ENCODE data around the gene RCN2. TPM values are rescaled to one million over a fixed set of nuclear protein-coding genes. Genes with fewer than 3 reads are reported as not detected.

Gene RCN2
- total and polyA plus RNA-seq, 2 of the 8 experiments (the other 6 are each of a cell fraction or from before 2014, with no cell fraction given), result 65.6 to 137 TPM

DNA sequence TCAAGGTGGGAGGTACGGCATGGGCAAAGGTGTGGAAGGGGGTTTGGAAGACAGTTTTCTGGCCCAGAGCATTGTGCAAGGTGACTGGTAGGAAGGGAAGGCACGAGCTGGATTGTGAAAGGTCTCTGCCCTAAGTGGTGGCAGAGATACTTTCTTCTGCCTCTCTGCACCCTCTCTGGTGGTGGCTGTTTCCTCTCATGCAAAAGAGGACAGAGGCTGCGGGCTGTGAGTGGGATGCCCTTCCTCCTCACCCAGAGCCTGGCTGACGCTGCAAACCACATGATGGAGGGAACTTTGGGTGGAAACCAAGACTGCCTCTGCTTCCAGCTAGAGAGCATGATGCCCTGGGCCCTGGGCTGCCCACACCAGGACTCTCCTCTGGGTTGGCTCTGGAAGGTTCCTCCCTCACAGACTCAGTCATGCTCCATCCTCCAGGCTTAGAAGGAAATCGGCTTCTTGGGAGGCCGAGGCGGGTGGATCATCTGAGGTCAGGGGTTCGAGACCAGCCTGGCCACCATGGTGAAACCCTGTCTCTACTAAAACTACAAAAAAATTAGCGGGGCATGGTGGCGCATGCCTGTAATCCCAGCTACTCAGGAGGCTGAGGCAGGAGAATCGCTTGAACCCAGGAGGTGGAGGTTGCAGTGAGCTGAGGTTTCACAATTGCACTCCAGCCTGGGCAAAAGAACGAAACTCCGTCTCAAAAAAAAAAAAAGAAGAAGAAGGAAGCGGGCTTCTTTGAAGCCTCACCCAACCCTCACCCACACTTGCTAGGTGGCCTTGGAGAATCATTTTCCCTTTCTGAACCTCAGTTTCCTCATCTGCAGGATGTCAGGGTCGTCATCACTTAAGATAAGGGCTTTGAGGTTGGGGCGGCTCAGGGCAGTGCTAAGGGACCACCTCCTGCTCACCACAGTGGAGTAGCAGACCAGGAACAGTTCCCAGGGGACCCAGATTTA lies 71.7 kb downstream of the RCN2 start:
- no peak overlapping the region for H3K4me2 ChIP-seq (ENCODE audit: insufficient read depth in 1 of 2, low read depth in 2 of 2, low read length in 2 of 2)
- no peak overlapping the region for H3K4me3 ChIP-seq (ENCODE audit: extremely low read depth in 1 of 4, insufficient read depth in 2 of 4, low read depth in 3 of 4, low read length in 4 of 4)
- H2BK12ac ChIP-seq (ENCODE audit: low read depth, low read length), result no peak overlapping the region
- H3K56ac ChIP-seq (replicated peaks; ENCODE audit: insufficient read length, low read depth, low read length), result no peak overlapping the region
- no peak overlapping the region for H4K5ac ChIP-seq (ENCODE audit: insufficient read length, low read depth, low read length)
- no peak overlapping the region for H2BK15ac ChIP-seq (ENCODE audit: low read length)
- no peaks in the 10 kb centered on the region for H3K9me3 ChIP-seq (ENCODE audit: insufficient read depth in 2 of 2, low read depth in 1 of 2, low read length in 1 of 2)
- H4K8ac ChIP-seq (ENCODE audit: extremely low read depth, insufficient read depth, low read length), result no peak overlapping the region
- H2AK5ac ChIP-seq (ENCODE audit: low read depth, low read length), result no peak overlapping the region
- H3K23me2 ChIP-seq (ENCODE audit: low read depth, low read length), result no peaks in the 10 kb centered on the region
- peak overlapping the region; percentile 32; the same call in 1 of the 2 replicates for H3K18ac ChIP-seq (ENCODE audit: extremely low read depth, low read length)
- H3K14ac ChIP-seq (ENCODE audit: insufficient read length), result no peak overlapping the region
- H3K27me3 ChIP-seq (replicated peaks in 1 of 4; ENCODE audit: control insufficient read depth in 3 of 4, extremely low read depth in 1 of 4, insufficient read depth in 3 of 4, low read length in 3 of 4), result peaks cover 0 to 3% (median 0%) of the 10 kb centered on the region in 4 experiments; a peak in 2 of 7 replicates
- no peaks in the 10 kb centered on the region for H3K36me3 ChIP-seq (ENCODE audit: control insufficient read depth in 2 of 4, insufficient read depth in 4 of 4, low read length in 3 of 4)
- POLR2A ChIA-PET (ENCODE audit: partially characterized antibody), result no interaction called here
- no peak overlapping the region for H2AFZ ChIP-seq (ENCODE audit: low read length)
- CTCF ChIA-PET (ENCODE audit: partially characterized antibody), result interaction anchor here (1.7 kb wide), 1 partner anchor 32 kb away, joined by 4 read pairs; no protein-coding TSS in a partner anchor
- H3K23ac ChIP-seq (ENCODE audit: insufficient read length), result no peak overlapping the region
- H2BK120ac ChIP-seq (replicated peaks; ENCODE audit: low read depth, low read length), result no peak overlapping the region
- H2BK5ac ChIP-seq (ENCODE audit: low read depth, low read length), result no peak overlapping the region
- H3K79me2 ChIP-seq (ENCODE audit: control insufficient read depth in 1 of 2, insufficient read depth in 2 of 2, low read length in 2 of 2), result no peaks in the 10 kb centered on the region
- H3K4ac ChIP-seq (replicated peaks; ENCODE audit: insufficient read length, low read depth, low read length), result no peak overlapping the region
- H4K20me1 ChIP-seq (replicated peaks in 1 of 2; ENCODE audit: control insufficient read depth in 1 of 2, insufficient read depth in 2 of 2, low read length in 2 of 2), result no peaks in the 10 kb centered on the region
- DNase-seq (ENCODE audit: low read depth in 1 of 2, low spot score in 2 of 2), result no peak
- no peaks in the 10 kb centered on the region for H3K4me1 ChIP-seq (replicated peaks in 1 of 4; ENCODE audit: control insufficient read depth in 3 of 4, insufficient read depth in 4 of 4, low read length in 3 of 4)
- no peak overlapping the region for H4K91ac ChIP-seq (replicated peaks; ENCODE audit: insufficient read length, low read length)
- TF ChIP-seq SP1 (IDR thresholded peaks at IDR 0.05; ENCODE audit: low read depth, low read length), result no peak
- TF ChIP-seq POLR2AphosphoS5 (IDR thresholded peaks at IDR 0.05; ENCODE audit: low read depth, low read length), result no peak
- TF ChIP-seq RAD21 (IDR thresholded peaks at IDR 0.05 in 1 of 2, conservative IDR thresholded peaks at IDR 0.05 in 1 of 2; ENCODE audit: low read depth in 2 of 2, low read length in 2 of 2), result no peak
- no peak for TF ChIP-seq CTBP2 (IDR thresholded peaks at IDR 0.05; ENCODE audit: borderline replicate concordance, insufficient read depth, insufficient read length, low read length)
- TF ChIP-seq SIRT6 (IDR thresholded peaks at IDR 0.05; ENCODE audit: low read length), result no peak
- no peak for TF ChIP-seq CEBPB (IDR thresholded peaks at IDR 0.05; ENCODE audit: low read depth, low read length)
- no peak for TF ChIP-seq SIX5 (IDR thresholded peaks at IDR 0.05; ENCODE audit: low read depth, low read length)
- no peak for TF ChIP-seq YY1 (IDR thresholded peaks at IDR 0.05; ENCODE audit: low read depth, low read length)
- no peak overlapping the region for H3K9ac ChIP-seq (replicated peaks in 1 of 4; ENCODE audit: extremely low read depth in 1 of 4, low read depth in 3 of 4, low read length in 3 of 4)
- H3K27ac ChIP-seq (ENCODE audit: low read depth, low read length), result no peak overlapping the region
- 87% methylated on average over 10 of the region's 16 CpGs; no CpG with 5 or more reads in 1 of the 2 experiments for WGBS, 2 experiments (ENCODE audit: extremely low coverage in 1 of 2, insufficient coverage in 1 of 2, insufficient read length in 1 of 2, insufficient replicate concordance in 2 of 2, low coverage in 1 of 2, low lambda C conversion rate in 2 of 2, missing lambda C conversion rate in 1 of 2)
- FAIRE-seq, result no peak
- no peaks in the 10 kb centered on the region for H3K79me1 ChIP-seq (ENCODE audit: low read depth, low read length)
- no peak overlapping the region for H2BK20ac ChIP-seq (ENCODE audit: low read length)

Data from H1 (cell line).